Measurements from ENCODE around the gene ALK. TPM values are rescaled to one million over a fixed set of nuclear protein-coding genes. Genes with fewer than 3 reads are reported as not detected.
"Not testable (repeated sequence)": the region's sequence is repeated elsewhere in the genome, so short reads cannot be mapped to it uniquely, and the experiment has no call there.

Gene ALK
- total and polyA plus RNA-seq, 10 of the 15 experiments (the other 5 are each of a cell fraction or from before 2014, with no cell fraction given): 0.11 TPM; not detected in 9

GRCh38 chr2:29255004-29255403 lies 666.4 kb downstream of the ALK start (continued):
- no peak for TF ChIP-seq NRF1 (conservative IDR thresholded peaks at IDR 0.05; ENCODE audit: low read depth, low read length)
- no peak for TF ChIP-seq CREB1 (IDR thresholded peaks at IDR 0.05; ENCODE audit: low read depth)
- no peak for TF ChIP-seq SRF (IDR thresholded peaks at IDR 0.05; ENCODE audit: low read depth in 2 of 2, low read length in 2 of 2)

DNA sequence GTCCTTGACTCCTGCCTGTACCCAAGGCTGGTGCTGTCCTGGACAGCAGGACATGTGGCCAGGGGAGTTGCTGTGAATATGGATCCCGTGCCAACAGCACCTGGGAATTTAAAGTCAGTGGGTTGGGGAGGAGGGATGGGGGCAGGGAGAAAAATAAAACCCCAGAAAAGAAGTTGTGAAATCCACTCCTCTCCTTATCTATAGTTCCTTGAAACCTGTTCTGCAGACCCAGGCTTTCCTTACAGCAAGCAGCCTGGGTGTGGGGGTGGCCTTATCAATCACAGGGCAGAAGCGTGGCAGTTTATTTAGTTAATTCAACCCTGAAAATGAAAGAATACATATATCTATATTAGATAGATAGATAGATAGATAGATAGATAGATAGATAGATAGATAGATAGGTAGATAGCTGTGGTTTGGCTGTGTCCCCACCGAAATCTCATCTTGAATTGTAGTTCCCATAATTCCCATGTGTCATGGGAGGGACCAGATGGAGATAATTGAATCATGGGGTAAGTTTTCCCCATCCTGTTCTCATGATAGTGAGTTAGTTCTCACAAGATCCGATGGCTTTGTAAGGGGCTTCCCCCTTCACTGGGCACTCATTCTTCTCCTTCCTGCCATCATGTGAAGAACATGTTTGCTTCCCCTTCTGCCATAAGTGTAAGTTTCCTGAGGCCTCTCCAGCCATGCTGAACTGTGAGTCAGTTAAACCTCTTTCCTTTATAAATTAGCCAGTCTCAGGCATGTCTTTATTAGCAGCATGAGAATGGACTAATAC lies 667.7 kb downstream of the ALK start:
- H3K4me3 ChIP-seq; FAIRE-seq; intact Hi-C loops (cut with micrococcal nuclease; ENCODE audit: unreplicated experiment); H3K27ac ChIP-seq (ENCODE audit: control insufficient read depth, insufficient read depth); H3K9ac ChIP-seq (ENCODE audit: control insufficient read depth, insufficient read depth, low read length); H2AFZ ChIP-seq (ENCODE audit: control insufficient read depth, low read depth, low read length); H3K9me3 ChIP-seq (replicated peaks; ENCODE audit: control insufficient read depth, insufficient read depth, low read length); H4K20me1 ChIP-seq (ENCODE audit: control insufficient read depth, insufficient read depth); POLR2A ChIA-PET; ATAC-seq; H3K36me3 ChIP-seq (ENCODE audit: control insufficient read depth in 2 of 2, insufficient read depth in 2 of 2, low read length in 1 of 2); H3K4me2 ChIP-seq (ENCODE audit: control insufficient read depth, insufficient read depth); BruUV-seq (replicated peaks); H3K79me2 ChIP-seq (ENCODE audit: control insufficient read depth, insufficient read depth, low read length); SMC1A ChIA-PET (ENCODE audit: uncharacterized antibody, unreplicated experiment); in situ Hi-C loops (cut with MboI); CTCF ChIA-PET; RAD21 ChIA-PET (ENCODE audit: unreplicated experiment); H3K4me1 ChIP-seq (ENCODE audit: control insufficient read depth, insufficient read depth, low read length); H3K27me3 ChIP-seq (replicated peaks in 1 of 2; ENCODE audit: control insufficient read depth in 2 of 2, insufficient read depth in 2 of 2, low read length in 1 of 2); DNase-seq (ENCODE audit: low read depth, low spot score): not testable (repeated sequence)
- WGBS (ENCODE audit: insufficient coverage, insufficient replicate concordance, low lambda C conversion rate, missing lambda C conversion rate): 13% methylated on average over 4 of the region's 4 CpGs

DNA sequence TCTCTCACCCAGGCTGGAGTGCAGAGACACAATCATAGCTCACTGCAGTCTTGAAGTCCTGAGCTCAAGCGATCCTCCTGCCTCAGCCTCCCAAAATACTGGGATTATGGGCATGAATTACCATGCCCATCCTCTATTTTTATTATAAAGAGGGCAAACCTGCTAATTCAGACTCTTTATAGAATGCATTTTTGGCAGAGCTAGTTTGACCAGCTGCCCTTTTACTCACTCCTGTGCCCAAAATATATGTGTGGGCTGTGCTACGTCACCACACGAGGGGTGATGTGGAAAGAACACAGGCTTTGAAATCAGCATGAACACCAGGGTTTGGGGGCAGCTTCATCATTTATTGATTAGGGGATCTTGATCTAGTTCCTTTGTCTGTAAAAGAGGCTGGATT lies 668.4 kb downstream of the ALK start:
- H3K27ac ChIP-seq (ENCODE audit: control insufficient read depth, insufficient read depth): no peak overlapping the region
- RAD21 ChIA-PET (ENCODE audit: unreplicated experiment): no interaction called here
- H3K79me2 ChIP-seq (ENCODE audit: control insufficient read depth, insufficient read depth, low read length): no peaks in the 10 kb centered on the region
- peaks cover 3% of the 10 kb centered on the region; the same call in 1 of the 2 replicates for H3K4me1 ChIP-seq (ENCODE audit: control insufficient read depth, insufficient read depth, low read length)
- no peaks in the 10 kb centered on the region for H4K20me1 ChIP-seq (ENCODE audit: control insufficient read depth, insufficient read depth)
- FAIRE-seq (no peak), DNase-seq (ENCODE audit: low read depth, low spot score) (no peak), ATAC-seq (no peak)
- BruUV-seq (replicated peaks): no TSS peak
- SMC1A ChIA-PET (ENCODE audit: uncharacterized antibody, unreplicated experiment): no interaction called here
- in situ Hi-C loops (cut with MboI) (no loop called here), intact Hi-C loops (cut with micrococcal nuclease; ENCODE audit: unreplicated experiment) (no loop called here)
- H3K36me3 ChIP-seq (ENCODE audit: control insufficient read depth in 2 of 2, insufficient read depth in 2 of 2, low read length in 1 of 2): no peaks in the 10 kb centered on the region
- no peaks in the 10 kb centered on the region; the same call in 2 of the 3 replicates for H3K9me3 ChIP-seq (replicated peaks; ENCODE audit: control insufficient read depth, insufficient read depth, low read length)
- H3K27me3 ChIP-seq (replicated peaks in 1 of 2; ENCODE audit: control insufficient read depth in 2 of 2, insufficient read depth in 2 of 2, low read length in 1 of 2): peaks cover 0 to 1% of the 10 kb centered on the region in 2 experiments; a peak in 1 of 4 replicates
- no peak overlapping the region for H3K4me2 ChIP-seq (ENCODE audit: control insufficient read depth, insufficient read depth)
- POLR2A ChIA-PET: no interaction called here
- CTCF ChIA-PET: no interaction called here
- no peak overlapping the region for H3K4me3 ChIP-seq
- no peak overlapping the region for H2AFZ ChIP-seq (ENCODE audit: control insufficient read depth, low read depth, low read length)
- no peak overlapping the region for H3K9ac ChIP-seq (ENCODE audit: control insufficient read depth, insufficient read depth, low read length)
- 50% methylated on average over 3 of the region's 3 CpGs for WGBS (ENCODE audit: insufficient coverage, insufficient replicate concordance, low lambda C conversion rate, missing lambda C conversion rate)
- TF ChIP-seq MEF2A (IDR thresholded peaks at IDR 0.05; ENCODE audit: insufficient read depth, low read depth, low read length) (no peak), WRNIP1 (IDR thresholded peaks at IDR 0.05; ENCODE audit: borderline replicate concordance, low read depth, low read length) (no peak), RUNX3 (IDR thresholded peaks at IDR 0.05; ENCODE audit: low read length) (no peak), PRDM15 (CRISPR knock-in tag; IDR thresholded peaks at IDR 0.05) (no peak), STAT1 (conservative IDR thresholded peaks at IDR 0.05) (no peak), KAT2A (conservative IDR thresholded peaks at IDR 0.05; ENCODE audit: control insufficient read depth, low read depth, low read length) (no peak), YY1 (IDR thresholded peaks at IDR 0.05; ENCODE audit: low read depth, low read length) (no peak), MYC (IDR thresholded peaks at IDR 0.05; ENCODE audit: insufficient read depth, insufficient read length, insufficient replicate concordance, low read length, severe bottlenecking) (no peak), BHLHE40 (IDR thresholded peaks at IDR 0.05; ENCODE audit: borderline replicate concordance in 1 of 2, low read depth in 2 of 2, low read length in 1 of 2) (no peak)

Measured in GM12878 (cell line).